ENCODE data around the gene CEP162.
A peak's percentile ranks its signal among the peaks of the same experiment; 100 is the strongest.
"Not testable (repeated sequence)": the region's sequence is repeated elsewhere in the genome, so short reads cannot be mapped to it uniquely, and the experiment has no call there.

The CEP162 gene

GRCh38 chr6:84224251-84224650 lies 3.2 kb downstream of the CEP162 start:
- TF ChIP-seq CTCF (IDR thresholded peaks at IDR 0.05; ENCODE audit: low read length) (no peak), EZH2phosphoT487 (IDR thresholded peaks at IDR 0.05; ENCODE audit: low read length) (no peak), EZH2 (optimal IDR thresholded peaks at IDR 0.05; ENCODE audit: low read depth, low read length) (no peak)
- Histone ChIP-seq H3K36me3 (replicated peaks; ENCODE audit: insufficient read depth, low read length) (no peaks in the 10 kb centered on the region), H3K9me2 (replicated peaks; ENCODE audit: insufficient read depth, low read length) (no peaks in the 10 kb centered on the region), H4K20me1 (ENCODE audit: insufficient read depth, low read length) (no peaks in the 10 kb centered on the region), H3K4me3 (ENCODE audit: low read length) (no peak overlapping the region), H3K79me2 (ENCODE audit: low read length) (no peaks in the 10 kb centered on the region), H3K4me1 (ENCODE audit: low read length) (0 out of 2 replicates have a peak, but pooled peaks cover 4% of the 10 kb centered on the region), H3K27ac (ENCODE audit: low read length) (no peak overlapping the region), H3K9me3 (replicated peaks; ENCODE audit: insufficient read depth, low read length) (no peaks in the 10 kb centered on the region), H3K4me2 (ENCODE audit: low read depth, low read length) (no peak overlapping the region), H3K9ac (ENCODE audit: low read length) (no peak overlapping the region), H2AFZ (ENCODE audit: low read length) (no peak overlapping the region), H3K27me3 (replicated peaks; ENCODE audit: insufficient read depth, low read length) (no peaks in the 10 kb centered on the region), H3F3A (ENCODE audit: insufficient read depth, low read length) (no peaks in the 10 kb centered on the region)
- DNase-seq = no peak

- H4K20me1 ChIP-seq (ENCODE audit: insufficient read depth, low read length); H3K4me1 ChIP-seq (ENCODE audit: low read length); H3K4me3 ChIP-seq (ENCODE audit: low read length); H3K4me2 ChIP-seq (ENCODE audit: low read depth, low read length); H2AFZ ChIP-seq (ENCODE audit: low read length); H3K9ac ChIP-seq (ENCODE audit: low read length); H3K27me3 ChIP-seq (replicated peaks; ENCODE audit: insufficient read depth, low read length); H3K79me2 ChIP-seq (ENCODE audit: low read length); H3K9me2 ChIP-seq (replicated peaks; ENCODE audit: insufficient read depth, low read length); H3K9me3 ChIP-seq (replicated peaks; ENCODE audit: insufficient read depth, low read length); H3K36me3 ChIP-seq (replicated peaks; ENCODE audit: insufficient read depth, low read length); H3K27ac ChIP-seq (ENCODE audit: low read length); H3F3A ChIP-seq (ENCODE audit: insufficient read depth, low read length); DNase-seq: not testable (repeated sequence)
These were observed 3.8 kb downstream of the CEP162 start for GRCh38 chr6:84223608-84224007.

GRCh38 chr6:84222426-84222825 lies 5.0 kb downstream of the CEP162 start:
- Histone ChIP-seq H3K4me1 (ENCODE audit: low read length) (0 out of 2 replicates have a peak, but pooled peaks cover 4% of the 10 kb centered on the region), H3K9me2 (replicated peaks; ENCODE audit: insufficient read depth, low read length) (no peaks in the 10 kb centered on the region), H3K27ac (ENCODE audit: low read length) (no peak overlapping the region), H3K9me3 (replicated peaks; ENCODE audit: insufficient read depth, low read length) (no peaks in the 10 kb centered on the region), H3K36me3 (replicated peaks; ENCODE audit: insufficient read depth, low read length) (no peaks in the 10 kb centered on the region), H3K9ac (ENCODE audit: low read length) (no peak overlapping the region), H3K4me3 (ENCODE audit: low read length) (no peak overlapping the region), H4K20me1 (ENCODE audit: insufficient read depth, low read length) (no peaks in the 10 kb centered on the region), H3K4me2 (ENCODE audit: low read depth, low read length) (no peak overlapping the region), H3K79me2 (ENCODE audit: low read length) (no peaks in the 10 kb centered on the region), H2AFZ (ENCODE audit: low read length) (no peak overlapping the region), H3F3A (ENCODE audit: insufficient read depth, low read length) (no peaks in the 10 kb centered on the region), H3K27me3 (replicated peaks; ENCODE audit: insufficient read depth, low read length) (no peaks in the 10 kb centered on the region)
- DNase-seq = no peak
- TF ChIP-seq CTCF (IDR thresholded peaks at IDR 0.05; ENCODE audit: low read length) (no peak), EZH2 (optimal IDR thresholded peaks at IDR 0.05; ENCODE audit: low read depth, low read length) (no peak), EZH2phosphoT487 (IDR thresholded peaks at IDR 0.05; ENCODE audit: low read length) (no peak)

- no peaks in the 10 kb centered on the region for H3K79me2 ChIP-seq (ENCODE audit: low read length)
- H3K27me3 ChIP-seq (replicated peaks; ENCODE audit: insufficient read depth, low read length) = no peaks in the 10 kb centered on the region
- no peaks in the 10 kb centered on the region for H3K9me2 ChIP-seq (replicated peaks; ENCODE audit: insufficient read depth, low read length)
- no peak overlapping the region for H3K4me2 ChIP-seq (ENCODE audit: low read depth, low read length)
- TF ChIP-seq EZH2 (optimal IDR thresholded peaks at IDR 0.05; ENCODE audit: low read depth, low read length) (no peak), CTCF (IDR thresholded peaks at IDR 0.05; ENCODE audit: low read length) (peak; percentile 33), EZH2phosphoT487 (IDR thresholded peaks at IDR 0.05; ENCODE audit: low read length) (no peak)
- no peaks in the 10 kb centered on the region for H4K20me1 ChIP-seq (ENCODE audit: insufficient read depth, low read length)
- H3K4me1 ChIP-seq (ENCODE audit: low read length) = no peaks in the 10 kb centered on the region
- H3K27ac ChIP-seq (ENCODE audit: low read length) = no peak overlapping the region
- no peak for DNase-seq
- H2AFZ ChIP-seq (ENCODE audit: low read length) = no peak overlapping the region
- H3K36me3 ChIP-seq (replicated peaks; ENCODE audit: insufficient read depth, low read length) = no peaks in the 10 kb centered on the region
- H3K9me3 ChIP-seq (replicated peaks; ENCODE audit: insufficient read depth, low read length) = no peaks in the 10 kb centered on the region
- no peaks in the 10 kb centered on the region for H3F3A ChIP-seq (ENCODE audit: insufficient read depth, low read length)
- no peak overlapping the region for H3K4me3 ChIP-seq (ENCODE audit: low read length)
- no peak overlapping the region for H3K9ac ChIP-seq (ENCODE audit: low read length)
These were observed 6.5 kb downstream of the CEP162 start for GRCh38 chr6:84220809-84221409.

Measured in MM.1S (cell line).